K562 (cell line): ENCODE data around the gene RSF1. TPM values are rescaled to one million over a fixed set of nuclear protein-coding genes. Genes with fewer than 3 reads are reported as not detected.

ENCODE experiments used
- ASH1L ChIP-seq: fragments of 450-650 bp; IDR thresholded peaks from 2 replicates; pipeline ENCODE4 v1.6.1; 2018; ENCODE audit warnings: borderline replicate concordance, mild to moderate bottlenecking, low read depth; ENCODE audit not compliant: partially characterized antibody
- E2F3 ChIP-seq: fragments of 250-450 bp; sonication (Bioruptor Pico); IDR thresholded peaks from 2 replicates; pipeline ENCODE4 v1.4.0; 2020; ENCODE audit warnings: mild to moderate bottlenecking
- LCOR ChIP-seq: sonication (generic); formaldehyde crosslinking; IDR thresholded peaks from 2 replicates; pipeline ENCODE4 v1.8.0; 2022; ENCODE audit warnings: mild to moderate bottlenecking, missing genetic modification reagents
- MAFK ChIP-seq: IDR thresholded peaks from 2 replicates; pipeline ENCODE4 v1.6.1; 2011; ENCODE audit warnings: low read length, improper control_type of control experiment
- MBD2 ChIP-seq: sonication (generic); IDR thresholded peaks from 2 replicates; pipeline ENCODE4 v1.6.1; 2016; ENCODE audit warnings: low read depth, borderline replicate concordance
- MEF2A ChIP-seq: IDR thresholded peaks from 2 replicates; pipeline ENCODE4 v1.6.1; 2011; ENCODE audit warnings: low read depth, mild to moderate bottlenecking, low read length, moderate library complexity; ENCODE audit not compliant: control insufficient read depth
- MTA2 ChIP-seq: fragments of 450-650 bp; IDR thresholded peaks from 2 replicates; pipeline ENCODE4 v1.6.1; 2016; ENCODE audit warnings: low read depth
- MYNN ChIP-seq, 2 experiments: sonication (generic); formaldehyde crosslinking in 1 of 2; IDR thresholded peaks; 2 replicates each; pipeline versions ENCODE4 v1.5.0 to v1.6.1; 2016 to 2020; ENCODE audit warnings: antibody characterized with exemption in 1 of 2, missing genetic modification reagents in 1 of 2
- PHF8 ChIP-seq: fragments of 200-600 bp; sonication (generic); IDR thresholded peaks from 2 replicates; pipeline ENCODE4 v1.6.1; 2012; ENCODE audit warnings: mixed run types, mild to moderate bottlenecking, inconsistent platforms, low read length, moderate library complexity, borderline replicate concordance
- POLR2AphosphoS2 ChIP-seq: IDR thresholded peaks from 2 replicates; pipeline ENCODE4 v1.6.1; 2012; ENCODE audit warnings: low read length, improper control_type of control experiment
- RUNX1 ChIP-seq: sonication (generic); IDR thresholded peaks from 2 replicates; pipeline ENCODE4 v1.6.1; 2016; ENCODE audit warnings: antibody characterized with exemption, low read depth
- SMC3 ChIP-seq: conservative IDR thresholded peaks from 2 replicates; pipeline ENCODE4 v1.6.1; 2011; ENCODE audit warnings: low read depth, low read length, improper control_type of control experiment; ENCODE audit not compliant: insufficient read depth
- SREBF1 ChIP-seq: fragments of 150-350 bp; IDR thresholded peaks from 2 replicates; pipeline ENCODE4 v1.6.1; 2014; ENCODE audit warnings: antibody characterized with exemption, low read depth, low read length, borderline replicate concordance
- SRF ChIP-seq, 2 experiments: fragments of 250-450, 450-650 bp in 1 of 2; sonication (Bioruptor Pico) in 1 of 2; sonication (generic) in 1 of 2; formaldehyde crosslinking; IDR thresholded peaks; 2 replicates each; pipeline versions ENCODE4 v1.5.0 to v1.5.1; 2020 to 2022; ENCODE audit warnings: mild to moderate bottlenecking in 1 of 2, missing genetic modification reagents in 1 of 2
- TFE3 ChIP-seq: fragments of 450-650 bp; formaldehyde crosslinking; IDR thresholded peaks from 2 replicates; pipeline ENCODE4 v1.4.0; 2020; ENCODE audit warnings: mild to moderate bottlenecking, mixed read lengths
- ZBTB8A ChIP-seq: fragments of 450-650 bp; IDR thresholded peaks from 2 replicates; pipeline ENCODE4 v1.6.1; 2018; ENCODE audit warnings: mild to moderate bottlenecking, moderate library complexity; ENCODE audit not compliant: partially characterized antibody
- ZKSCAN1 ChIP-seq: fragments of 150-350 bp; IDR thresholded peaks from 2 replicates; pipeline ENCODE4 v1.6.1; 2016; ENCODE audit warnings: low read depth, low read length
- ZNF639 ChIP-seq, 2 experiments: fragments of 200-800 bp in 1 of 2; sonication (Bioruptor generic) in 1 of 2; sonication (generic) in 1 of 2; formaldehyde crosslinking in 1 of 2; IDR thresholded peaks in 1 of 2; conservative IDR thresholded peaks in 1 of 2; 2 replicates each; pipeline versions ENCODE4 v1.5.0 to v1.6.1; 2016 to 2020; ENCODE audit warnings: missing compliant biosample characterization in 1 of 2, missing genetic modification characterization in 1 of 2, missing genetic modification reagents in 1 of 2
- ZNF668 ChIP-seq: fragments of 250-450 bp; sonication (Bioruptor Pico); IDR thresholded peaks from 2 replicates; pipeline ENCODE4 v1.8.0; 2022; ENCODE audit warnings: mild to moderate bottlenecking, inconsistent platforms
- ZSCAN29 ChIP-seq: fragments of 450-650 bp; IDR thresholded peaks from 2 replicates; pipeline ENCODE4 v1.6.1; 2017
- polyA plus RNA-seq, 8 experiments: library from polyadenylated mRNA; depleted of rRNA in 4 of 8; stranded (reverse) in 5 of 8; unstranded in 3 of 8; fragments of >200 nt; fragmentation: Nextera tagmentation in 2 of 8; fragmentation: Illumina TruSeq in 1 of 8; extraction: Ambion mirVana in 2 of 8; extraction: Trizol in 1 of 8; gene quantifications; 2 replicates each; pipeline versions ENCODE4 v1.2.1 to v1.2.3, GENCODE V29; 2011 to 2014; ENCODE audit warnings: inconsistent platforms in 1 of 8, missing spikeins in 1 of 8
- total RNA-seq, 7 experiments: library from RNA; depleted of rRNA in 6 of 7; stranded (reverse); fragments of >200 nt in 6 of 7; fragmentation: Illumina TruSeq in 2 of 7; extraction: Trizol in 2 of 7; gene quantifications; 2 replicates each; pipeline versions ENCODE4 v1.2.1 to v1.2.3, GENCODE V29; 2011 to 2021; ENCODE audit warnings: low replicate concordance in 1 of 7

The RSF1 gene
- total and polyA plus RNA-seq, 9 of the 15 experiments (the other 6 are each of a cell fraction or from before 2014, with no cell fraction given): 9.7 to 63.6 (median 42.8) TPM

- no peak for TF ChIP-seq TFE3
- TF ChIP-seq RUNX1: no peak
- 0 out of 2 replicates have a peak, but pooled peaks have one; percentile 12 for TF ChIP-seq E2F3 (CRISPR knock-in tag)
- TF ChIP-seq MBD2: peak; percentile 80
- no peak for TF ChIP-seq SRF (CRISPR knock-in tag; IDR thresholded peaks at IDR 0.05)
- peak; percentile 59; the same call in 1 of the 2 replicates for TF ChIP-seq MTA2
- TF ChIP-seq MYNN (IDR thresholded peaks at IDR 0.05): no peak
- TF ChIP-seq MYNN (CRISPR knock-in tag; IDR thresholded peaks at IDR 0.05): no peak
- peak; percentile 79; the same call in 1 of the 2 replicates for TF ChIP-seq SREBF1
- peak in 1 of 2 experiments; percentile 66; a peak in 1 of 4 replicates for TF ChIP-seq ZNF639 (CRISPR knock-in tag; conservative IDR thresholded peaks at IDR 0.05 in 1 of 2, IDR thresholded peaks at IDR 0.05 in 1 of 2)
- TF ChIP-seq ZNF668 (CRISPR knock-in tag): no peak
- TF ChIP-seq PHF8: peak; percentile 97
- no peak for TF ChIP-seq ZSCAN29
- TF ChIP-seq ASH1L: peak; percentile 14
- no peak for TF ChIP-seq ZBTB8A
- TF ChIP-seq ZKSCAN1: peak; percentile 52; the same call in 1 of the 2 replicates
- TF ChIP-seq SMC3: no peak
- TF ChIP-seq MAFK: no peak
- no peak for TF ChIP-seq MEF2A
- TF ChIP-seq LCOR (CRISPR knock-in tag): peak; percentile 91
- 0 out of 2 replicates have a peak, but pooled peaks have one; percentile 76 for TF ChIP-seq POLR2AphosphoS2
These were observed 183.0 kb downstream of the RSF1 start, which contains the start of gene CLNS1A (continued) for GRCh38 chr11:77637345-77638165.
